Measurements from ENCODE around the gene GRID1. TPM values are rescaled to one million over a fixed set of nuclear protein-coding genes. Genes with fewer than 3 reads are reported as not detected.

The GRID1 gene
- total RNA-seq, 1 experiment from 2014 or later, result 0.07 TPM

DNA sequence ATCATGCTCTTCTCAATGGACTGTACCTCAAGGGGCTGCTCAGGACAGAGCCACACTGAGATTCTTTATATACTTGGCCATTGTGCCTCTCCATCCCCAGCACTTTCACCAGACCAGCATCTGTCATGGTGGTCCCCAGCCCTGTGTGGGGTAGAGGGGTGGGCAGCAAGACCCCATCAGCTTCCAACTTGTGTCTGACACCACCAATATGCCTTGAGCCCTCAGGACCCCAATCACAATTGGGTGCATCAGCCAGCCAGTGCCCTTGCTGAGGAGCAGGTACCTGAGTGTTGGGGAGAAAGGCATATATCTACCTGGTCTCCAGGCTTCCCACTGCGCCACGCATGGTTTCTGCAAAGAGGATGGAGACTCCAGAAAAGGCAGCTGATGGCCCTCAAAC is 56.3 kb downstream of the GRID1 start:
- H4K20me1 ChIP-seq (ENCODE audit: insufficient read depth, low read depth, low read length), result no peaks in the 10 kb centered on the region
- H3K27me3 ChIP-seq (ENCODE audit: low read length), result no peaks in the 10 kb centered on the region
- H3K27ac ChIP-seq (ENCODE audit: low read length), result no peak overlapping the region

DNA sequence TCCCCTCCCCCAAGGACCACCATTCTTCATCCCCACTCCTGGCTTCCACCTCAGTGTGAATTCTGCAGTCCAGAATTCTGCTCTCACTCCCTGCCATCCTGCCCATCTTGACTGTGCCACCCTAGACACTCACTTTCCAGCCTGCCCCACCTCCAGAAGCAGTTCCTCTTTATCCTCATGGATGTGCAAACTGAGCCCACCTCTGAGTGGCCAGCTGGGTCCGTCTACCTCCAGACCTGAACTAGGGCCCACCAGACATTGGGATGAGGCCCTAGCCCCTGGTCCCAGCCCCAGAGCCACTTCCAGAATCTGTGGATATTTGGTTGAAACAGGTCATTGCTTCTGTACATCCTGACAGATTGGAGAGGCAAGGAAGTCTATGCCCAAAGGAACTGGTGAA is 58.5 kb downstream of the GRID1 start:
- H3K27me3 ChIP-seq (ENCODE audit: low read length), result no peaks in the 10 kb centered on the region
- H2AFZ ChIP-seq (ENCODE audit: low read length), result no peak overlapping the region
- H3K79me2 ChIP-seq (ENCODE audit: low read length), result no peaks in the 10 kb centered on the region
- H3K4me1 ChIP-seq (ENCODE audit: low read length), result no peaks in the 10 kb centered on the region
- no peaks in the 10 kb centered on the region for H4K20me1 ChIP-seq (ENCODE audit: insufficient read depth, low read depth, low read length)
- no peak overlapping the region for H3K27ac ChIP-seq (ENCODE audit: low read length)
- no peaks in the 10 kb centered on the region for H3K36me3 ChIP-seq (ENCODE audit: insufficient read depth, low read length)
- DNase-seq, result no peak
- H3K4me2 ChIP-seq (ENCODE audit: low read depth, low read length, poor library complexity, severe bottlenecking), result no peak overlapping the region
- H3K9me2 ChIP-seq (replicated peaks; ENCODE audit: insufficient read depth, low read length), result no peaks in the 10 kb centered on the region
- H3K9ac ChIP-seq (ENCODE audit: low read length), result no peak overlapping the region
- no peaks in the 10 kb centered on the region for H3K9me3 ChIP-seq (ENCODE audit: low read length)
- no peak overlapping the region for H3K4me3 ChIP-seq (ENCODE audit: low read length)

More for the DNA sequence above, 56.3 kb downstream of the GRID1 start:
- no peaks in the 10 kb centered on the region for H3K79me2 ChIP-seq (ENCODE audit: low read length)
- H3K9me3 ChIP-seq (ENCODE audit: low read length), result no peaks in the 10 kb centered on the region
- no peak for DNase-seq
- no peaks in the 10 kb centered on the region for H3K9me2 ChIP-seq (replicated peaks; ENCODE audit: insufficient read depth, low read length)
- H3K4me3 ChIP-seq (ENCODE audit: low read length), result no peak overlapping the region
- no peaks in the 10 kb centered on the region for H3K36me3 ChIP-seq (ENCODE audit: insufficient read depth, low read length)
- no peak overlapping the region for H3K9ac ChIP-seq (ENCODE audit: low read length)
- no peak overlapping the region for H3K4me2 ChIP-seq (ENCODE audit: low read depth, low read length, poor library complexity, severe bottlenecking)
- H2AFZ ChIP-seq (ENCODE audit: low read length), result no peak overlapping the region
- H3K4me1 ChIP-seq (ENCODE audit: low read length), result no peaks in the 10 kb centered on the region

DNA sequence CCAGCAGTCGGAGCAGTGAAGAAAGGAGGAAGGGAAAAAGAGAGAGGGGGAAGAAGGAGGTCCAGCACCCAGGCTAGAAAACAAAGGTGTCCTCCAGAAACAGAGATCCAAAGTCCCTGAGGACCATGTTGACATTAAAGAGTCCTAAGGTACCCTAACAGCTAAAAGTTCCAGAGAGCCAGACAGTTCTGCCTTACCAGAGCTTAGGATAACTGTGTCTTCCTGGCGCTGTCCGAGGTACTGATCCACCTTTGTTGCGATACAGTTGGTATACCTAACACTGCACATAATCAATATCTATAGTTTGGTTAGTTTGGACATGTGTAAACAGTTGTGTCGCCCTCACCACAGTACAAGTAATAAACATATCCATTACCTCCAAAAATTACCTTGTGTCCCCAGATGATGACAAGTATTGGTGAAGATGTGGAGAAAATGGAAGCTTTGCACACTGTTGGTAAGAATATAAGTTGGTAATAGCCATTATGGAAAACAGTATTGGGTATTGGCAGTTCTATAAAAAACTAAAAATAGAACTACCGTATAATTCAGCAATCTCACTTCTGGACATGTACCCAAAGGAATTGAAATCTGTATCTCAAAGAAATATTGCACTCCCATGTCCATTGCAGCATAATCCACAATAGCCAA is 59.8 kb downstream of the GRID1 start:
- Histone ChIP-seq H3K4me2 (ENCODE audit: low read depth, low read length, poor library complexity, severe bottlenecking) (no peak overlapping the region), H3K9me3 (ENCODE audit: low read length) (no peaks in the 10 kb centered on the region), H3K27ac (ENCODE audit: low read length) (no peak overlapping the region), H4K20me1 (ENCODE audit: insufficient read depth, low read depth, low read length) (no peaks in the 10 kb centered on the region), H3K4me1 (ENCODE audit: low read length) (no peaks in the 10 kb centered on the region), H2AFZ (ENCODE audit: low read length) (no peak overlapping the region), H3K4me3 (ENCODE audit: low read length) (no peak overlapping the region), H3K9ac (ENCODE audit: low read length) (no peak overlapping the region), H3K27me3 (ENCODE audit: low read length) (no peaks in the 10 kb centered on the region), H3K79me2 (ENCODE audit: low read length) (no peaks in the 10 kb centered on the region), H3K9me2 (replicated peaks; ENCODE audit: insufficient read depth, low read length) (no peaks in the 10 kb centered on the region), H3K36me3 (ENCODE audit: insufficient read depth, low read length) (no peaks in the 10 kb centered on the region)
- peak; percentile 48 for DNase-seq

DNA sequence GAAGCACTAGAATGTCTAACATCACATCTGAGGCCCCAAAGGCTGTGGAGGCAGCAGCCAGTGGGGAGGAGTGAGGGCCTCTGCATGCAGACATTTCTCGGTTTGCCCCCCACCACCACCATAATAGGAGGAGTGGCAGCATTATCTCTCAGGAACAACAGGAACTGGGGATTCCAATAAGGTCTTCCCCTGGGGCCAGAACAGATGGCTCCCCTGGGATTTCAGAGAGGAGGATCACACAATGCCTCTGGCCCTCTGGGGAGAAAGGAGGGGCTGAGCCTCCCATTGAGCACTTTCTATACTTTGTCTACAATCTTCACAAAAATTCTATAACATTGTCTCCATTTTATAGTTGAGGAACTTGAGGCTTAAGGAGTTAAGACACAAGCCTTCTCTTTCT is 61.1 kb downstream of the GRID1 start:
- Histone ChIP-seq H3K9me2 (replicated peaks; ENCODE audit: insufficient read depth, low read length) (no peaks in the 10 kb centered on the region), H3K9me3 (ENCODE audit: low read length) (no peaks in the 10 kb centered on the region), H4K20me1 (ENCODE audit: insufficient read depth, low read depth, low read length) (no peaks in the 10 kb centered on the region), H3K4me1 (ENCODE audit: low read length) (no peaks in the 10 kb centered on the region), H3K9ac (ENCODE audit: low read length) (no peak overlapping the region), H3K79me2 (ENCODE audit: low read length) (no peaks in the 10 kb centered on the region), H3K4me2 (ENCODE audit: low read depth, low read length, poor library complexity, severe bottlenecking) (no peak overlapping the region), H2AFZ (ENCODE audit: low read length) (no peak overlapping the region), H3K27ac (ENCODE audit: low read length) (no peak overlapping the region), H3K4me3 (ENCODE audit: low read length) (no peak overlapping the region), H3K27me3 (ENCODE audit: low read length) (no peaks in the 10 kb centered on the region), H3K36me3 (ENCODE audit: insufficient read depth, low read length) (no peaks in the 10 kb centered on the region)
- no peak for DNase-seq

DNA sequence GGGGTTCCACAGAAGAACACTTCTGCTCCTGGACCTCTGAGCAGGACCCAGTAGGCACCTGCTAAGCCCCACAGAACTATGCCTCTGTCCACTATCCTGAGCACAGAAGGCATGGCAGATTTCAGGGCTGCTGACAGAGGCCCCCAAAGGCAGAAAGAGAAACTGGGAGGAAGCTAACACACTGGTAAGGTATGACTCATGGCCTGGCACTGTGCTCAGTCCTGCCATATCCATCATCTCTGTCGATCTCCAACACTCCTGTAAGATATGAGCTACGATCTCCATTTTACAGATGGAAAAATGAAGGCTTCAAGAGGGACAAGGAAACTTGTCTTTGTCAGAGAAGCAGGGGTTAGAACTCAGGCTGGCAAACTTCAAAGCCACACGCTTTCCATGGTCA is 62.2 kb downstream of the GRID1 start:
- Histone ChIP-seq H3K9me2 (replicated peaks; ENCODE audit: insufficient read depth, low read length) (no peaks in the 10 kb centered on the region), H3K79me2 (ENCODE audit: low read length) (no peaks in the 10 kb centered on the region), H2AFZ (ENCODE audit: low read length) (no peak overlapping the region), H3K27me3 (ENCODE audit: low read length) (no peaks in the 10 kb centered on the region), H3K9ac (ENCODE audit: low read length) (no peak overlapping the region), H4K20me1 (ENCODE audit: insufficient read depth, low read depth, low read length) (no peaks in the 10 kb centered on the region), H3K4me2 (ENCODE audit: low read depth, low read length, poor library complexity, severe bottlenecking) (no peak overlapping the region), H3K27ac (ENCODE audit: low read length) (no peak overlapping the region), H3K9me3 (ENCODE audit: low read length) (no peaks in the 10 kb centered on the region), H3K4me1 (ENCODE audit: low read length) (no peaks in the 10 kb centered on the region), H3K36me3 (ENCODE audit: insufficient read depth, low read length) (no peaks in the 10 kb centered on the region), H3K4me3 (ENCODE audit: low read length) (no peak overlapping the region)
- no peak for DNase-seq

DNA sequence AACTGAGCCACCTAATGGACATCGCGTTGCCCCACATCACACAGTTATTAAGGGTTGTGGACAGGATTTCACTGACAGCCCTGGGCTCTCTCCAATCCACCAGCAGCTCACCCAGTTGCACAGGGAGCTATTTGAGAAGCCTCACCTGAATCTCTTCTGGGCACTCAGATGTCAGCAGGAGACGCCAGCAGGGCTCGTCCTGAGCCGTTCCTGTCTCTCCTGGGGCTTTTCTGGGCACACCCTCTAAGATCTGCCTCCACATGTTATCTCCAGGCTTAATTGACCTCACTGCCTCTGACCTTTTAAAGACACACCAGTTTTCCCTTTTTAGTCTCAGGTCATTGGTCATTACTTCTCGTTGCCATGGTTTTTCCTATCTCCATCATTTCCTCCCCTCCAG is 63.0 kb downstream of the GRID1 start:
- Histone ChIP-seq H3K27me3 (ENCODE audit: low read length) (no peaks in the 10 kb centered on the region), H2AFZ (ENCODE audit: low read length) (no peak overlapping the region), H3K9me2 (replicated peaks; ENCODE audit: insufficient read depth, low read length) (no peaks in the 10 kb centered on the region), H3K79me2 (ENCODE audit: low read length) (no peaks in the 10 kb centered on the region), H3K9ac (ENCODE audit: low read length) (no peak overlapping the region), H3K9me3 (ENCODE audit: low read length) (no peaks in the 10 kb centered on the region), H4K20me1 (ENCODE audit: insufficient read depth, low read depth, low read length) (no peaks in the 10 kb centered on the region), H3K27ac (ENCODE audit: low read length) (no peak overlapping the region), H3K4me3 (ENCODE audit: low read length) (no peak overlapping the region), H3K4me1 (ENCODE audit: low read length) (no peaks in the 10 kb centered on the region), H3K36me3 (ENCODE audit: insufficient read depth, low read length) (no peaks in the 10 kb centered on the region), H3K4me2 (ENCODE audit: low read depth, low read length, poor library complexity, severe bottlenecking) (no peak overlapping the region)
- no peak for DNase-seq

DNA sequence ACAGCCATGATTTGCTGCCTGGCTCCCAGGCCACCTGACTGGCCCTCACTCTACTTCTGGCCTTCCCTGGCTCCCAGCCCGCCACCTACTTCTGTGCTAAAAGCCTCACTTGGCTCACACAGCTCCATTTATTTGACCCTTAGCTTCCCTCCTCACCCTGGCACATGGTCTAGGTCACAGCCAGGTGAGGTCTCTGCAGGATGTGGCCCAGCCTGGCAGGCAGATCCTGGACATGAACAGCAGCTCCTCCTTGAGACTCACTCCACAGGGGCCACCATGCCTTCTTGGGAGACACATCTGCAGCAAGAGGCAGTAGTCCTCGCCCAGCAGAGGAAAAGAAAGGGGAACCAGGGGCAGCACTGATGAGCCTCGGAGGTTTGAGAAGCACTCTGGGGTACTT is 64.6 kb downstream of the GRID1 start:
- DNase-seq, result no peak
- H3K4me1 ChIP-seq (ENCODE audit: low read length), result no peaks in the 10 kb centered on the region
- no peak overlapping the region for H3K27ac ChIP-seq (ENCODE audit: low read length)
- H3K36me3 ChIP-seq (ENCODE audit: insufficient read depth, low read length), result no peaks in the 10 kb centered on the region
- H3K79me2 ChIP-seq (ENCODE audit: low read length), result no peaks in the 10 kb centered on the region
- no peak overlapping the region for H3K4me3 ChIP-seq (ENCODE audit: low read length)
- no peak overlapping the region for H2AFZ ChIP-seq (ENCODE audit: low read length)
- no peaks in the 10 kb centered on the region for H4K20me1 ChIP-seq (ENCODE audit: insufficient read depth, low read depth, low read length)
- no peaks in the 10 kb centered on the region for H3K27me3 ChIP-seq (ENCODE audit: low read length)
- no peaks in the 10 kb centered on the region for H3K9me2 ChIP-seq (replicated peaks; ENCODE audit: insufficient read depth, low read length)
- no peaks in the 10 kb centered on the region for H3K9me3 ChIP-seq (ENCODE audit: low read length)
- no peak overlapping the region for H3K9ac ChIP-seq (ENCODE audit: low read length)
- no peak overlapping the region for H3K4me2 ChIP-seq (ENCODE audit: low read depth, low read length, poor library complexity, severe bottlenecking)

DNA sequence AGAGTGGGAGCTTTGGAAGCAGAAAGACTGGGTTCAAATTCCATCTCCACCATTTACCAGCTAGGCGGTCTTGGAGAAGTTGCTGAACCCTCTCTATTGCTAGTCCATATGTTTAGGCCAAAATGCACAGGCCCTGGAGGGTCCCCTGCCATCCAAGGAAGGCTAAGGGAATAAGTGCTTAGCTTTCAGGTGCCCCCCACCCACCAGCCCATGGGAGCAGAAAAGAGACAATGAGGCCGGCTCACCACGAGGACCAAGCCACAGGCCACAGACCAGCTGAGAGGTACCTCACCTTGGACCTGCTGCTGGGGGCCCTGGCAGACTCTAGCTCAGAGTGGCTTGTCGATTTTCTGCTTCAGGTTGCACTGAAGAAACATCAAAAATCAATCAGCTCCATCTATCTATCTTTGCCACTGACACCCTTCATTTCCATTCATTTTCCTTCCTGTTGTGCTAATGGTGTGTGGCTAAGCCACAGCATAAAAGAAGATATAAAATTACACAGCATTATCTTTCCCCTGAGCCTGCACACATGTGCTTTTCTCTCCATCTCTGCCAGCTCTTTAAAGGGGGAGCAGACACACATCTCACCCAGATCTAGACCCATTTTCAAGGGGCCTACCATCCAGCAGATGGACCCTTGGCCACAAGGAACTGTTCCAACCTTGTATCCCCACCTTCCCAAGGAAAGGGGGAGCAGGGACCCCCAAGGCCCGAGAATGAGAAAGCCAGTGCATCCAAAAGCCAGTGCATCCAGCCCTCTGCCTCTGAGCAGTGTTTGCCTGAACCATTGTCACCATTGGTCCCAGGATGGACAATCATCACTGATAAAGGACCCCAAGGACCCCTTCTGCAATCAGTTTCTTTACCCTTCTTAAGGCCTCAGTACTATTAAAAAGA is 65.4 kb downstream of the GRID1 start:
- Histone ChIP-seq H3K4me2 (ENCODE audit: low read depth, low read length, poor library complexity, severe bottlenecking) (no peak overlapping the region), H3K4me3 (ENCODE audit: low read length) (no peak overlapping the region), H3K36me3 (ENCODE audit: insufficient read depth, low read length) (no peaks in the 10 kb centered on the region), H2AFZ (ENCODE audit: low read length) (no peak overlapping the region), H3K27me3 (ENCODE audit: low read length) (no peaks in the 10 kb centered on the region), H3K4me1 (ENCODE audit: low read length) (no peaks in the 10 kb centered on the region), H3K9me2 (replicated peaks; ENCODE audit: insufficient read depth, low read length) (no peaks in the 10 kb centered on the region), H3K9ac (ENCODE audit: low read length) (no peak overlapping the region), H3K79me2 (ENCODE audit: low read length) (no peaks in the 10 kb centered on the region), H3K27ac (ENCODE audit: low read length) (no peak overlapping the region), H3K9me3 (ENCODE audit: low read length) (no peaks in the 10 kb centered on the region), H4K20me1 (ENCODE audit: insufficient read depth, low read depth, low read length) (no peaks in the 10 kb centered on the region)
- DNase-seq, result no peak

Data from Karpas-422 (cell line).